LHCN-M2 (cell line): ENCODE data around the gene ST6GAL1. TPM values are rescaled to one million over a fixed set of nuclear protein-coding genes. Genes with fewer than 3 reads are reported as not detected.
A peak's percentile ranks its signal among the peaks of the same experiment; 100 is the strongest.

ENCODE experiments used
- DNase-seq: peaks from one replicate; pipeline ENCODE4 v3.0.0-alpha.2; 2012; ENCODE audit warnings: low read depth
- total RNA-seq: library from RNA; depleted of rRNA; stranded (reverse); fragments of >200 nt; gene quantifications from 2 replicates; pipeline ENCODE4 v1.2.3, GENCODE V29; 2014

ST6GAL1 gene
- total RNA-seq, 1 experiment from 2014 or later, result 2.0 TPM

DNA sequence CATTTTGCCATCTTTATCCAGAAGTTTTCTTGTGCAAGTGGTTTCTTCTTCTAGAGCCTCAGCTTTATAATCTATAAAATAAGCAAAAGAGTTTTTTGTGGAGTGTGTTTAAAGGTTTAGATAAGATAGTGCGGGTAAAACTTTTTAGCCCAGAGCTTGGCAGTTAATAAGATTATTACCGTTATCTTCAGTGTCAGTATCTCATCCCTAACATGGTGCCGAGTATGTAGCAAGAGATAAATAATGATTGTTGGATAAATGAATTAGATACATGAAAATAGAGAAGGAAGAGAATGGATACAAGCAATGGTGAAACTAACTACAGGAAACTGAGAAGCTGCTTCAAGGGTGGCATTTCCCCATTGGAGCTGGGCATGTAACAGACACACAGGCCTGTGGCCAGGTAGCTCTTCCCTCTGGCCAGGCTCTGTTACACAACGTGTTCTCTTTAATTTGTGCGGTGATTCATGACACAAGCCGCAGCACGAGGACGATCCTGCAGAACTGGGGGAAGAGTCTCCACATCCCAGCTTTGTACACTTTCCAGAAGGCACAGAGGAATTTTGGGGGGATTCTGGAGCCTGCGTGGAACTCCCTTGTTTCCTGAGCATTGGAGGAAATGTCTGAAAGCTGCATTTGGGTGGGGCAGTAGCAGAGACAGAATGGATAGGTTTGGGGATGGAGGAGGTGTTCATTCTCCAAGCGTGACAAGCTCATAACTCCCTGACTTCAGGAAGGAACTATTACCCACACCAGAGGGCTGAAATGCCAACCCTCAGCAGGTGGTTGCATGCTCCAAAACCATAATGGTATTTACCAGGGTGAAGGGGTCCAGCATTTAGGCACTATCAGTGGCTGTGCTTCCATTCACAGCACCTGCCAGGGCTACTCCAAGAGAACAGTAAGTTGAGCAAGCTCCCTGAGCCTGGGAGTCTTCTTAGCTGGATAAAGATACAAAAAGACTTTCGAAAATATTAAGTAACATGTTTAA lies 14.2 kb upstream of the ST6GAL1 start:
- DNase-seq, result no peak

DNA sequence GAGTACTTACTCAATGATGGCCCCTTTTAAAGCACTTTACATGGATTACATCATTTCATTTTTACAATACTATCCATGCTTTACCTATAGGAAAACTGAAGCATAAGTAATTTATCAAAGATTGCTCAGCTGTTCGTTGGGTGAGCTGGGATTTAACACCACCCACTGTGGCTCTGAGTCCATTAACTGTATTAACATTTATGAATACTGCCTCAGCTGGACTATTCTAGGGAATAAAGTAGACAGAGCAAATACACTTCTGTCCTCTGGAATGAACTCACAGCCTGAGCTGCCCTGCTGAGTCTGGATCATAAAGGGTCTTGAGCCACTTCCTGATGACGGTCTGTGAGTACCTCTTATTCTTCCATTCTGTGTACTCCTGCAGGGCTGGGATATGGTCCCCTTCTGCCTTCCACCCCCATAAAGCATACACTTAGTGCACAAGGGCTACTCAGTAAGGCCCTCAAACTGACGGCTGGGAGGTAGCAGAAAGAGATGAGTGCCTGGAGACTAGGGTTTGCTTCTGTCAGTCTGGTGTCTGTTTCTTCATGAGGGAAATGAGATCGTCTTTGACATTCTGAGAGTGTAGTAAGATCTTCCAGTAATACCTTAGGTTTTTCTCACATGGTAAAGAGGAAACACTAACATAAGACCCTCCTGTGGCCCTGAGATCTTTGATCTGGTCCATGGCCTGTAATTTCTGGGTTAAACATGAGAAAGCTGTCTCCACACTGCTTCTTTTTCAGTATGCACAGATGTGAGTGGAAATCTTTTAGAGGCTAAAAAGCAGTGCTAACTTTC lies 12.6 kb upstream of the ST6GAL1 start:
- DNase-seq, result no peak

GRCh38 chr3:186920301-186920700 lies 10.0 kb upstream of the ST6GAL1 start:
- no peak for DNase-seq

DNA sequence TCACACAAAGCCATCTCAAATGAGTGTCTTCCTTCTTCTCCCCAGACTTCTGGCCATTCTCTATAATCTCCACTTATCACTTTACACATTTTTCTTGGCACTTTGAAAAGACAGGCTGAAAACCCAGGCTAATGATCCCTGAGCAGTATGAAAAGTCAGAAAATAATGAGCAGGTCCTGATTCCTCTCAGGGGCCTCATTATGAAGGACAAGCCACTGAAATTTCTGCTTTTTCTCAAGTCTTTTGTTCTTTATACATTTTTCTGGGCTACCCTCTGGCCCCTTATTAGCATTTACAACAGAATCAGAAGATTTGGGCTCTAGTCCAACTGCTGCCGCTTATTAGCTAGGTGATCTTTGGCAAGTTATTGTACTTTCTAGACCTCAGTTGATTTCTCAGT lies 9.5 kb upstream of the ST6GAL1 start:
- DNase-seq, result no peak

GRCh38 chr3:186921578-186921977 lies 8.7 kb upstream of the ST6GAL1 start:
- no peak for DNase-seq

DNA sequence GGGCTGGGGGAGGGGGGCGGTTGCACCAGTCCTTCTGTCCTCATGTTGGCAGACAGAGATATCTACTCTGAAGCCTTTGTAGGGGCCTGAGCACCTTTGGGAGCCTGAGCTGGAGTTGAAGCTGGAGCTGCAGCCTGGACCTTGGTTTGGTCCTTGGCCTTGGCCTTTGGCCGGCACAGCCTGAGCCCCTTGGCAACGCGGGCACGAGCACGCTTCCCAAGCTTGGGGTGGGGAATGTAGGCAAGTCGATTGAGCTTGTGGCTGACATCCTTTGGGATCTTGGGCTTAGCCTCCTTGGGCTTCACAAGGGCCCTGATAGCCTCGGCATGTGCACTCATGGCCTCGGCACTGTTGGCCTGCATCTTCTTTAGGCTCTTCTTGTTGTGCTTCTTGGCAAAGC lies 8.1 kb upstream of the ST6GAL1 start:
- DNase-seq, result no peak

- DNase-seq, result no peak
Observed at GRCh38 chr3:186922790-186923189, 7.5 kb upstream of the ST6GAL1 start.

- no peak for DNase-seq
Observed at GRCh38 chr3:186923241-186923640, 7.1 kb upstream of the ST6GAL1 start.

DNA sequence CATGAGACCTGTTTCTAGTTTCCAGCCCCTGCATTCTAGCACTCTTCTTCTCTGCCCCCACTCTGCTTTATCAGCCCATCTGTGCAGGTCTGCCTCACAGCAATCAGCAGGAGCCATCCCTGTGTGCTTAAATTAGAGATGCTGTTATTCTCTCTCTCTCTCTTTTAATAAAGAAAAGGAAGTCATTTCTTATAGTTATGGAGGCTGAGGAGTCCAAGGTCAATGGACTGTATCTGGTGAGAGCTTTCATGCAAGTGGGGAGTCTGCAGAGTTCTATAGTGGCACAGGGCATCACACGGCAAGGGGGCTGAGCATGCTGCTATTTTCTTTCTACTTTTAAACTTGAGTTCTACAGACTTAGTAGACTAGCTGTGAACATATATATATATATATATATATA lies 4.5 kb upstream of the ST6GAL1 start:
- no peak for DNase-seq

DNA sequence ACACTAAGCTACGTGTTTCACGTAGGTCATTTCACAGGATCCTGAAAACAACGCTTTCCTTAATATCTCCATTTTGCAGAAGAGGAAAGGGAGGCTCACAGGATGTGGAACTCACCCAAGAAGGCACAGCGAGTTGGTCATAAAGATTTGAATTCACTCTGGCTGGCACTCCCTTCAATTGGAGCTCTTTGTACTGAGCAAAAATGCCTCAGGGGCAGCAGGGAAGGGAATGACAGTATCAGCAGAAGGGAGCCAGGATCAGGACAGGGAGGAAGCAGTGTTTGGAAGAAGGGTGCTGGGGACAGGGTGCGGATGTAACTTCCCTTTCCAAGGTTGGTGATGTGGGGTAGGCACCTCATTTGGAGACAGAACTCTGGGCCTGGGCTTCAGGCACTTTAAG lies 1.1 kb upstream of the ST6GAL1 start:
- no peak for DNase-seq

DNA sequence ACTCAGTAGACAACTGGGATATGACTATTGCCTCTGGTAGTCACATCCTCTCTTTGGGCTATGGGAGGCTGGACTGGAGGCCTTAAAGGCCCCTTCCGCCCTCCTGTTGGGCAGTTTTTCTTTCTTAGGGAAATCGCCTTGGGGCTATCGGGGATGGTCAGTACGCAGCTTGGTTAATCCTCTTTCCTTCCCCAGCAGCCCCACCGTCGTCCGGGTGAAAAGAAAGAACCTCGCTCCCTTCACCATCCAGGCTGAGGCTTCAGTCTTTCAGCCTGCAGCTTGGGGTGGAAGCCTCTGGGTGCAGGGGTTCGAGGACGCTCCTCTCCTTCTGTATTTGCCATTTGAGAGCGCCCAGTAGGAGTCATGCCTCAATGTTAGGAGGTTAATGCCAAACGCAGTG lies 641 bp upstream of the ST6GAL1 start:
- no peak for DNase-seq

DNA sequence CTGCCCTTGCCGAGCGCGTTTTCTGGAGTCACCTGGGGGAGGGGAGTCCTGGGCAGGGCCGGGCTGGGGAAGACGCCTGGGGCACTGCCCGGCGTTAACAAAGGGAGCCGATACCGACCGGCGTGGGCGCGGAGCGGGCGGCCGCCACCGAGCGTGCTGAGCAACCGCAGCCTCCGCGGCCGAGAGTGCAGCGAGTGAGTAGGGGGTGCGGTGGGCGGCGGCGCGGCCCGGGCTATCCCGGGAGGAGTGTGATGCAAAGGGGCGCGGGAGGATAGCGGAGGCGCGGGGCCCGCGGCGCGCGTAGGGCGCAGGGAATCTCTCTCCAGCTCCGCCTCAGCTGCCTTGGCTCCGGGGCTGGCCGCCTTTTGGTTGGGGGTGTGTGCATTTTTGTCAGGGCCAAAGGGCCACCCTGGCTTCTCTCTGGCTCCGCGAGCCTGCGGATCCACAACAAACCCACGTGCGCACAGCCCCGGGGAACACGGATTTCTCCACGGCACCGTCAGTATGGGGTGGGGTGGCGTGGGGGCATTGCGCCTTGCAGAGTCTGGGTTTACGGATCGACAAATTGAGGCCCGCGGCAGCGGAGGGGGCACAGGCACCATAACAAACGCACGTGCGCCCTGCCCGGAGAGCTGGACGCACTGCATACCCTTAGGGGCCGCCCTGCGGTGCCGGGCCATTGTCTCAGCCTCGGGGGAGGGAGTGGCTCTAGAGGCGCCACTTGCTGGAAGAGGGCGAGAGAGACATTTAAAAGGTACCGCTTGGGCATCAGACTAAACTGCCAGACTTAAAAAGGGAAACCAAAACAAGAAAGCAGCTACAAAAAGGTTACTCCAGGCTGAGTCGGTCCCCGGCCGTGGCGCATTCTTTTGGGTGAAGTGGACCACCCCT lies 560 bp downstream of the ST6GAL1 start:
- peak; percentile 61 for DNase-seq

DNA sequence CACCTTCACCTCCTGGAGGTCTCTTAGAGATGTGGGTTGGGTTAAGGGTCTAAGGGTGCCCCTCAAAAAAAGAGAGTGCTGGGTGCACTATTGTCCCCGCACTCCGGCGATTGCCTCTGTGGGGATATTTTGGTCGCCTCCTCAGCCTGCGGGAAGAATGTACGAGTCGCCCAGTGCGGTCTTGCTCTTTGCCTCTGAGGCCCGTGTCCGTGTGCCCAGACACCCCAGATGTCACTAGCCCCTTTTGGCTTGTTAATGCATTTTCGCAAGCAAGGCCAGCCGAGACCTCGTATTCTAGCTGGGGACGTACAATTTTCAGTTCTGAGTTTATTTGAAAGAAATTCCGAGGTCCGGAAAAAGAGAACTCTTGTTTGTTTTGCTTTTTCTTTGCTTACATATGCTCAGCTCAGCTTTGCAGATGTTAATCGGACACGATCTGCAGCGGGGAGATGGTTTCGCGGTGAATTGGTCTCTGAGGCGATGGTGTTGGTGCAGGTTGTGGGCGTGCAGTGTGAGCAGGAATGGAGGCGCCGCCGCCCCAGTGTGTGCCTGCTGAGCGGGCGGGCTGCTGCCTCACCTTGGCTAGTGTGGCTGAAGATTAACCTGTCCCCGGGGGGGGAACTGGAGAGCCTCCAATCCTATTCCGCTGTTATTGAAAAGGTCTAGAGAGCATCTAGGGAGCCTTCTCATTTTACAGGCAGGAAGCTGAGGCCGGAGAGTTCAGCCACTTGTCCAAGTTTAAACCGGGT lies 1.4 kb downstream of the ST6GAL1 start:
- peak; percentile 10 for DNase-seq

- no peak for DNase-seq
Observed at GRCh38 chr3:186932281-186933181, 2.2 kb downstream of the ST6GAL1 start.

GRCh38 chr3:186933816-186934215 lies 3.5 kb downstream of the ST6GAL1 start:
- DNase-seq, result no peak

GRCh38 chr3:186935133-186935532 lies 4.8 kb downstream of the ST6GAL1 start:
- DNase-seq, result no peak

DNA sequence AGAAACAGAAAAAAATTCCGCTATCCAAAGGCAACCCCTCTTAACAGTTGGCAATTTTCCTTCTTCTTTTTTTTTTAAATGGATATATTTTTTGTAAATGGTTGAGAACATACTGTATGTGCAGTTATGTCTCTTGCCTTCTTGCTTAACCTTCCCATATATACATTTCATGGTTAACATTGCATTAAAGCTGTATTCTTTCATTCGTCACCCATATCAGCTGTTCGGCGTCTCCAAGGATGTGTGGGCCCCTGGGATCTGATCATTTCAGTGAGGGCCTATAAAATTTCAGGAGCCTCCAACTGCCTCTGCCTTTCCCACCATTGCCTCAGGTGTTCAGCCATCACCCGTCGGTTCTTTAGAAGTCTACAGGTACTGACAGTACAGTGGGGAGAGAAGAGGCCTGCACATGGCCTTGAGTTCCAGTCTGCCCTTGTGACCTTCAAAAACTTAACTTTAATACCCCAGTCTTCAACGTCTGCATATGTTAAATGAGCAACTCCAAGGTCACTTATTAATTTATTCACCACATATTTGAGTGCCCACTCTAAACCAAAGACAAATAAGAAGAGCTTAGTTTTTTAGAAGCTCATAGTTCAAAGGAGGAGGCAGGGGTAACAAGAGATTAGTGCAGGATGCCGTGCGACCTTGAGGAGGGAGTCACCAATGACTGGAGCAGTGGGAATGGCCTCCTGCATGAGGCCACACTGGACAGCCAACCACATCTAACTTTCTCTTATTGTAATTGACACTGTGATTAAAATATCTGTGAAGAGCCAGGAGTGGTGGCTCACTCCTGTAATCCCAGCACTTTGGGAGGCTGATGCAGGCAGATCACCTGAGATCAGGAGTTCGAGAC lies 6.9 kb downstream of the ST6GAL1 start:
- no peak for DNase-seq

GRCh38 chr3:186938716-186939115 lies 8.4 kb downstream of the ST6GAL1 start:
- DNase-seq, result no peak

DNA sequence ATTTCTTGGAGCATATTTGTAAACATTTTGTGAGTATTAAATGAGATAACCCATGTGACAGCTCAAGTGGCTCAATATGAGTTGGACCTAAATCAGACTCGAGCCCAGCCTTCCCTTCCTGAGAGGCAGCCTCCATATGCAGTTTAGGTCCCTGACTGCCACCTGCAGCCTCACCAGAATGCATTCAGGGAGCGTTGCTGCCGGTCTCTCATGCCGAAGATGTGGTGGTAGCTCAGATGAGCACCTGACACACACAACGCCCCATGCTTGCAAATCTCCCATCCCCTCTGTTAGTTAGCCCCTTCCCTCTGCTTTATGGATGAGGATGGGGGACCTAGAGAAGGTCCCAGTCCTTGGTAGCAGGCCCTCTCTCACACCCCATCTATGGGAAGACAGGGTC lies 9.2 kb downstream of the ST6GAL1 start:
- DNase-seq, result no peak
